ENCODE measurements around the gene RETN.

DNA sequence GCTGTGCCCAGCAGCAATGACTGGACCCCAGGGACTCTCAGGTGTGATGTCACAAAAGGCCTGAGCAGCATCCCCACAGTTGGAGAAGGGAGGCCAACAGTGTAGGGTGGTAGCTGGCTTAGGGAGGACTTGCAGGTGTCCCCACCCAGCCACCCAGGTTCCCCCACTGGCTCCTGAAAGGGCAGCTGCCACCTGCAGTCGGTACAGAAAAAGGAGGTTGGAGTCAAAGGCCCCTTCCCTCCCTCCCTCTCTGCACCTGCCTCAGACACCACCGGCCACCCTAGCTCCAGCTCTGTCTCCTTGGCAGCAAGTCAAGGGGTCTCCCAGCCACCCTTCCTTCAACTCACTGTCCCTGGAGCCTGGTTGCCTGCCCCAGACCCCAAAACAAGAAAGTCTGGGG, 35.2 kb upstream of the RETN start, which contains the start of gene PCP2:
- TF ChIP-seq, protein P1, sequence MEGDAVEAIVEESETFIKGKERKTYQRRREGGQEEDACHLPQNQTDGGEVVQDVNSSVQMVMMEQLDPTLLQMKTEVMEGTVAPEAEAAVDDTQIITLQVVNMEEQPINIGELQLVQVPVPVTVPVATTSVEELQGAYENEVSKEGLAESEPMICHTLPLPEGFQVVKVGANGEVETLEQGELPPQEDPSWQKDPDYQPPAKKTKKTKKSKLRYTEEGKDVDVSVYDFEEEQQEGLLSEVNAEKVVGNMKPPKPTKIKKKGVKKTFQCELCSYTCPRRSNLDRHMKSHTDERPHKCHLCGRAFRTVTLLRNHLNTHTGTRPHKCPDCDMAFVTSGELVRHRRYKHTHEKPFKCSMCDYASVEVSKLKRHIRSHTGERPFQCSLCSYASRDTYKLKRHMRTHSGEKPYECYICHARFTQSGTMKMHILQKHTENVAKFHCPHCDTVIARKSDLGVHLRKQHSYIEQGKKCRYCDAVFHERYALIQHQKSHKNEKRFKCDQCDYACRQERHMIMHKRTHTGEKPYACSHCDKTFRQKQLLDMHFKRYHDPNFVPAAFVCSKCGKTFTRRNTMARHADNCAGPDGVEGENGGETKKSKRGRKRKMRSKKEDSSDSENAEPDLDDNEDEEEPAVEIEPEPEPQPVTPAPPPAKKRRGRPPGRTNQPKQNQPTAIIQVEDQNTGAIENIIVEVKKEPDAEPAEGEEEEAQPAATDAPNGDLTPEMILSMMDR (IDR thresholded peaks at IDR 0.05): no peak
- TF ChIP-seq POLR2A (IDR thresholded peaks at IDR 0.05; ENCODE audit: low read length): no peak
- no peak for TF ChIP-seq CEBPB (IDR thresholded peaks at IDR 0.05)
- no peak for TF ChIP-seq ESRRA (IDR thresholded peaks at IDR 0.05; ENCODE audit: borderline replicate concordance, low read length)
- no peak for TF ChIP-seq EP300 (IDR thresholded peaks at IDR 0.05)
- no peak for TF ChIP-seq ZNF302 (CRISPR knock-in tag; IDR thresholded peaks at IDR 0.05)
